Esophagus muscularis mucosa (tissue), 4 donors: Measurements from ENCODE around the gene SERHL2. TPM values are rescaled to one million over a fixed set of nuclear protein-coding genes. Genes with fewer than 3 reads are reported as not detected.
A peak's percentile ranks its signal among the peaks of the same experiment; 100 is the strongest.
"Not testable (repeated sequence)": the region's sequence is repeated elsewhere in the genome, so short reads cannot be mapped to it uniquely, and the experiment has no call there.

Experiments
- DNase-seq: peaks from one replicate; pipeline ENCODE4 v3.0.0-alpha.2; 2017; ENCODE audit errors: extremely low spot score
- H3K27ac ChIP-seq, 4 donors: fragments of 200-600 bp; sonication (generic); replicated peaks in 1 of 4; 1 replicate in 3 of 4; 2 replicates in 1 of 4; pipeline ENCODE4 v1.5.1; 2016 to 2019; ENCODE audit warnings: mild to moderate bottlenecking in 1 of 4
- H3K27me3 ChIP-seq, 4 donors: fragments of 200-600 bp; sonication (generic); one replicate each; pipeline versions ENCODE4 v1.5.1 to v1.6.0; 2016 to 2019
- H3K36me3 ChIP-seq, 4 donors: fragments of 200-600 bp; sonication (generic); one replicate each; pipeline ENCODE4 v1.5.1; 2016 to 2019
- H3K4me1 ChIP-seq, 4 donors: fragments of 200-600 bp; sonication (generic); one replicate each; pipeline ENCODE4 v1.5.1; 2016 to 2019
- H3K4me3 ChIP-seq, 4 donors: fragments of 200-600 bp; sonication (generic); 1 replicate in 2 of 4; 2 replicates in 2 of 4; pipeline ENCODE4 v1.5.1; 2016 to 2019; ENCODE audit warnings: mild to moderate bottlenecking in 4 of 4, moderate library complexity in 1 of 4
- H3K9me3 ChIP-seq, 4 donors: fragments of 200-600 bp; sonication (generic); 1 replicate in 3 of 4; 2 replicates in 1 of 4; pipeline ENCODE4 v1.5.1; 2016 to 2019
- EP300 ChIP-seq: sonication (generic); formaldehyde crosslinking; IDR thresholded peaks from one replicate; pipeline ENCODE4 v1.6.1; 2017; ENCODE audit warnings: antibody characterized with exemption
- POLR2A ChIP-seq: fragments of 450-650 bp; IDR thresholded peaks from one replicate; pipeline ENCODE4 v1.6.1; 2017; ENCODE audit warnings: antibody characterized with exemption, moderate library complexity, mild to moderate bottlenecking, low read depth
- POLR2AphosphoS5 ChIP-seq, 2 donors: sonication (generic); formaldehyde crosslinking; IDR thresholded peaks; one replicate each; pipeline ENCODE4 v1.6.1; 2017; ENCODE audit warnings: antibody characterized with exemption in 2 of 2
- WGBS: methylation state at CpG from one replicate; pipeline ENCODE4 v1.1.5; 2018; 5-methylcytosine and 5-hydroxymethylcytosine counted together
- intact Hi-C: fragments of 100-400 bp; cut with DNase I; formaldehyde crosslinking; loops from one replicate; pipeline ENCODE4 v1.15.1; 2023
- total RNA-seq, 4 donors: library from RNA; depleted of rRNA; stranded (reverse); fragments of >200 nt; gene quantifications; one replicate each; pipeline versions ENCODE4 v1.1.0 to v1.2.1, GENCODE V29; 2016
- TF ChIP-seq, protein P1 (sequence below), 3 experiments: fragments of 200-600 bp in 2 of 3; fragments of 450-650 bp in 1 of 3; sonication (generic) in 2 of 3; IDR thresholded peaks; one replicate each; pipeline ENCODE4 v1.5.1; 2017 to 2019; ENCODE audit warnings: antibody characterized with exemption in 3 of 3, mild to moderate bottlenecking in 2 of 3, moderate library complexity in 1 of 3

The SERHL2 gene, protein sequence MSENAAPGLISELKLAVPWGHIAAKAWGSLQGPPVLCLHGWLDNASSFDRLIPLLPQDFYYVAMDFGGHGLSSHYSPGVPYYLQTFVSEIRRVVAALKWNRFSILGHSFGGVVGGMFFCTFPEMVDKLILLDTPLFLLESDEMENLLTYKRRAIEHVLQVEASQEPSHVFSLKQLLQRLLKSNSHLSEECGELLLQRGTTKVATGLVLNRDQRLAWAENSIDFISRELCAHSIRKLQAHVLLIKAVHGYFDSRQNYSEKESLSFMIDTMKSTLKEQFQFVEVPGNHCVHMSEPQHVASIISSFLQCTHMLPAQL
- total RNA-seq, result 1 to 10 TPM; 3.1 to 9.1 (median 5.0) TPM

DNA sequence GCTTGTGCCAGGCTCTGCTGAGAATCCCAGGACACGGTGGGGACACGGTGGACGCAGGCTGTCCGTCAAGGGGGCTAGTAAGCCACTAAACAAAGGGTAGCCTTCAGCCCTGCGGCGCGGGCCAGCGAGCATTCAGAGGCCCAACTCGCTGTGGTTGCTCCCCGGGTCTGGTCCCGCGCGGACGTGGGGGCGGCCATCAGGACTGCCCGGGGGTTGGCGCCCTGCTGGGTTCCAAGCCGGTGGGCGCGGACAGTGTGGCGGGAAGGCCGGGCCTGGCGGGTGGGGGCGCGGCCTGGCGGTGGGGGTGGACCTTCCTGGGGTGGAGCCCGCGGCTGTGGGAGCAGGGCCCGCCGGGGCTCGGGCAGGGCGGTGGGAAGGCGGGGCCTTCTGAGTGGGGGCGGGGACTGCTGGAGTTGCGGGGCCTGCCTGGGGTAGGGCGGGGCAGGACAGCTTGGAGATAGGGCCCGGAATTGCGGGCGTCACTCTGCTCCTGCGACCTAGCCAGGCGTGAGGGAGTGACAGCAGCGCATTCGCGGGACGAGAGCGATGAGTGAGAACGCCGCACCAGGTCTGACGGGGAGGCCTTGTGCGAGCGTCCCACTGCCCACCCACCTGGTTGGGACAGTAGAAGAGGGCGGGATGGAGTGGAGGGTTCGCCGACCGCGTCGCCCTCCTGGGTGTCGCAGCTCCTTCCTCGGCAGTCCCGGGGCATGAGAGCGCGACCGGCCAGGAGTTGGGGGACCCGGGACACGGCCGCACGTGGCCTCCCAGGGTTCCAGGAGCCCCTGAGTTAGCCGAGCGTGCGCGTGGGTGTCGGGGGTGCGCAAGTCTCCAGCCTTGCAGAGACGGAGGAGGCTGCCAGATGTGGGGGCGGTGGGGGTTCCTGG lies at the start of gene SERHL2:
TSS of gene SERHL2 (plus strand) at position 482 of the 887 bp plus-strand sequence. CDS start at position 547, 65 bp downstream.
- Histone ChIP-seq H3K27ac (peak within 1 kb of the TSS; percentile 0 to 68 (median 56)), H3K4me1 (peaks cover 5 to 17% (median 16%) of the 10 kb centered on the region in 4 donors), H3K9me3 (no peaks in the 10 kb centered on the region), H3K36me3 (no peaks in the 10 kb centered on the region), H3K4me3 (peak within 1 kb of the TSS; percentile 56 to 63 (median 62)), H3K27me3 (peaks cover 0 to 7% (median 0%) of the 10 kb centered on the region in 4 donors)
- TF ChIP-seq POLR2A (no peak), EP300 (no peak), POLR2AphosphoS5 (IDR thresholded peaks at IDR 0.05) (peak; percentile 9 to 70)
- TF ChIP-seq, protein P1, sequence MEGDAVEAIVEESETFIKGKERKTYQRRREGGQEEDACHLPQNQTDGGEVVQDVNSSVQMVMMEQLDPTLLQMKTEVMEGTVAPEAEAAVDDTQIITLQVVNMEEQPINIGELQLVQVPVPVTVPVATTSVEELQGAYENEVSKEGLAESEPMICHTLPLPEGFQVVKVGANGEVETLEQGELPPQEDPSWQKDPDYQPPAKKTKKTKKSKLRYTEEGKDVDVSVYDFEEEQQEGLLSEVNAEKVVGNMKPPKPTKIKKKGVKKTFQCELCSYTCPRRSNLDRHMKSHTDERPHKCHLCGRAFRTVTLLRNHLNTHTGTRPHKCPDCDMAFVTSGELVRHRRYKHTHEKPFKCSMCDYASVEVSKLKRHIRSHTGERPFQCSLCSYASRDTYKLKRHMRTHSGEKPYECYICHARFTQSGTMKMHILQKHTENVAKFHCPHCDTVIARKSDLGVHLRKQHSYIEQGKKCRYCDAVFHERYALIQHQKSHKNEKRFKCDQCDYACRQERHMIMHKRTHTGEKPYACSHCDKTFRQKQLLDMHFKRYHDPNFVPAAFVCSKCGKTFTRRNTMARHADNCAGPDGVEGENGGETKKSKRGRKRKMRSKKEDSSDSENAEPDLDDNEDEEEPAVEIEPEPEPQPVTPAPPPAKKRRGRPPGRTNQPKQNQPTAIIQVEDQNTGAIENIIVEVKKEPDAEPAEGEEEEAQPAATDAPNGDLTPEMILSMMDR (IDR thresholded peaks at IDR 0.05), result no peak
- intact Hi-C loops, result no loop called here
- DNase-seq, result peak; percentile 95
- 0% methylated on average over 21 of the region's 75 CpGs for WGBS

DNA sequence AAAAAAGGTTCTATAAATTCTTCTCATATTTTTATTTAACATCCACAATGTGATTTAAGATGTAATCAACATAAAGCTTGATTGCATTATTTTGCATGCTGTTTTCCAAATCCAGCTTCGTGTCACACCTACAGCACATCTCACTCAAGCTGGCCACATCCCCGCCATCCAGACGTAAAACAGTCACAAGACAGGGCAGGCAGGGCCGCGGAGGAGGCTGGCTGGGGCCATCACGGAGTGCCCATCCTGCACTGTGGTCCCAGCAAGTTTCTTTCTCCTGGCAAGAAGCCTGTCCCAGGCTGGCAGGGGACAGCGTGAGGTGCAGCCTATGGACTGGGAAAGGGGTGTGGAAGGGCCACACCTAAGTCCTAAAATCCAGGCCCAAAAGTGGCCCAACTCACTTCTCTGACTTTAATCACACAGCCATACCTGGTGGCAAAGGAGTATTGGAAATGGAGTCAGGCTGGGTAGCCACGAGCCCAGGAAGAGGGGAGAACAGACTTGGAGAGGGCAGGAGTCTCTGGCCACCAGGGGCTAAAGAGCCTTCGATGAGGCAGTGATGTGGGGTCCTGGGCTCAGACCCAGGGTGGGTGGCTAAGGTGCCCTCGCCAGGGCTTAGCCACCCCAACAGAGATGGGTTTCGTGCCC lies 45.3 kb upstream of the SERHL2 start:
- H3K4me1 ChIP-seq, result peaks cover 6 to 17% (median 6%) of the 10 kb centered on the region in 4 donors
- H3K4me3 ChIP-seq, intact Hi-C loops, DNase-seq, H3K27ac ChIP-seq, H3K9me3 ChIP-seq, H3K27me3 ChIP-seq: not testable (repeated sequence)
- TF ChIP-seq POLR2AphosphoS5 (IDR thresholded peaks at IDR 0.05), result peak in 1 of 2 donors; percentile 7
- WGBS, result 52% methylated on average over 11 of the region's 11 CpGs
- peaks cover 14 to 24% (median 17%) of the 10 kb centered on the region in 4 donors for H3K36me3 ChIP-seq

DNA sequence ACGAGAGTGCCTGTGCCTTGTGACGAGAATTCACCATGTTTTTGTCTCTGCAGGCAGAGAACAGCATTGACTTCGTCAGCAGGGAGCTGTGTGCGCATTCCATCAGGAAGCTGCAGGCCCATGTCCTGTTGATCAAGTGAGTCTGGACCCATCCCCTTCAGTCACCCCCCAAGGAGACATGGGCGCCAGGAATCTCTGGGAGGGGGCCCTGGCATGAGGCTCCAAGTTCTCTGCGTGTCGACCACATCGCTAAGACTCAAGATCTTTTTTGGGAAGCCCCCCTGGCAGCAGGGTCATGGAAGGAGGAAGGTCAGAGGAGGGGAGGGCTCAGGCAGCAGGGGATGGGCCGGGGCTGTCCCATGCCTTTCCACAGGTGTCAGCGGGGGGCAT lies 44.8 kb upstream of the SERHL2 start:
- 50% methylated on average over 8 of the region's 10 CpGs for WGBS
- H3K4me3 ChIP-seq, DNase-seq, H3K27ac ChIP-seq, intact Hi-C loops, H3K27me3 ChIP-seq, H3K9me3 ChIP-seq: not testable (repeated sequence)
- peaks cover 6 to 17% (median 6%) of the 10 kb centered on the region in 4 donors for H3K4me1 ChIP-seq
- H3K36me3 ChIP-seq, result peaks cover 15 to 28% (median 20%) of the 10 kb centered on the region in 4 donors

DNA sequence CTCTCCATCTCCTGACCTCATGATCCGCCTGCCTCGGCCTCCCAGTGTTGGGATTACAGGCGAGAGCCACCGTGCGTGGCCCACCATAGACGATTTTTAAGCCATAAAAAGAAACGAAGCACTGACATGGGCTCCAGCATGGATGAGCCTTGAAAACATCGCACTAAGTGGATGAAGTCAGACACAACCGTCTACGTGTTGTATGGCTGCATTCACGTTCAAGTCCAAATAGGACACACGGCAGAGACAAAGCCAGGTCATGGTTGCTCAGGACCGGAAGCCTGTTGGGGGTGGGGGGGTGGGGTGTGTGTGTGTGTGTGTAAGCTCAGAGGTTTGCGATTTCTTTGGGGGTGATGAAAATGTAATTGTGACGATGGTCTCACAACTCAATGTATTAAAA lies 44.2 kb upstream of the SERHL2 start:
- no peak for TF ChIP-seq EP300
- intact Hi-C loops, result no loop called here
- Histone ChIP-seq H3K4me1 (peaks cover 6 to 17% (median 6%) of the 10 kb centered on the region in 4 donors), H3K36me3 (peaks cover 15 to 34% (median 26%) of the 10 kb centered on the region in 4 donors), H3K4me3 (no peak overlapping the region), H3K9me3 (no peaks in the 10 kb centered on the region), H3K27ac (no peak overlapping the region), H3K27me3 (no peaks in the 10 kb centered on the region)
- DNase-seq, result no peak
- WGBS, result 79% methylated on average over 10 of the region's 15 CpGs

DNA sequence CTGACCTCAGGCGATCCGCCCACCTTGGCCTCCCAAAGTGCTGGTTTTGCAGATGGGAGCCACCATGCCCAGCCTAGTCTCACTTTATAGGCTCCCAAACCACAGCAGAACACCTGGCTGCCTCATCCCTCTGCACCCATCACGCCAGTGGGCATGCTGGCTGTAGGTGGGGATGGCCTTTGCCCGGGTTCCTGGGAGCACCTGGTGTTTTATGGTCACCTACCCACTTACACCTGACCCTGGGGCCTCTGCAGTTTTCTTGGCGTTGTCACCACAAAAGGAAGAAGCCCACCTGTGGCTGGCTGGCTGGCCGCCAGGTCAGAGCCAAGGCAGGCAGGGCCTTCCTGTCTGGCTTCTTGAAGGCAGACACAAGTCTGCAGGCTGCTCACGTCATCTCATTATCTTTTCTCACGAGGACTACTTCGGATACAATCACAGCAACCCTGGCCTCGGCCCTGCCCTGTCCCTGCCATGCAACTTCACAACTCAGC lies 42.3 kb upstream of the SERHL2 start:
- Histone ChIP-seq H3K4me1 (peaks cover 6 to 17% (median 6%) of the 10 kb centered on the region in 4 donors), H3K27ac (no peak overlapping the region), H3K27me3 (no peaks in the 10 kb centered on the region), H3K4me3 (no peak overlapping the region), H3K9me3 (no peaks in the 10 kb centered on the region), H3K36me3 (peaks cover 25 to 51% (median 41%) of the 10 kb centered on the region in 4 donors)
- 65% methylated on average over 10 of the region's 10 CpGs for WGBS
- no peak for TF ChIP-seq POLR2A
- TF ChIP-seq EP300, result no peak
- TF ChIP-seq, protein P1 (IDR thresholded peaks at IDR 0.05), result no peak
- no peak for TF ChIP-seq POLR2AphosphoS5 (IDR thresholded peaks at IDR 0.05)
- intact Hi-C loops, result no loop called here
- DNase-seq, result no peak
